ENCODE measurements around the gene VIPR2. TPM values are rescaled to one million over a fixed set of nuclear protein-coding genes. Genes with fewer than 3 reads are reported as not detected.

Gene VIPR2
- total RNA-seq, 1 donor from 2014 or later = 0.07 TPM

DNA sequence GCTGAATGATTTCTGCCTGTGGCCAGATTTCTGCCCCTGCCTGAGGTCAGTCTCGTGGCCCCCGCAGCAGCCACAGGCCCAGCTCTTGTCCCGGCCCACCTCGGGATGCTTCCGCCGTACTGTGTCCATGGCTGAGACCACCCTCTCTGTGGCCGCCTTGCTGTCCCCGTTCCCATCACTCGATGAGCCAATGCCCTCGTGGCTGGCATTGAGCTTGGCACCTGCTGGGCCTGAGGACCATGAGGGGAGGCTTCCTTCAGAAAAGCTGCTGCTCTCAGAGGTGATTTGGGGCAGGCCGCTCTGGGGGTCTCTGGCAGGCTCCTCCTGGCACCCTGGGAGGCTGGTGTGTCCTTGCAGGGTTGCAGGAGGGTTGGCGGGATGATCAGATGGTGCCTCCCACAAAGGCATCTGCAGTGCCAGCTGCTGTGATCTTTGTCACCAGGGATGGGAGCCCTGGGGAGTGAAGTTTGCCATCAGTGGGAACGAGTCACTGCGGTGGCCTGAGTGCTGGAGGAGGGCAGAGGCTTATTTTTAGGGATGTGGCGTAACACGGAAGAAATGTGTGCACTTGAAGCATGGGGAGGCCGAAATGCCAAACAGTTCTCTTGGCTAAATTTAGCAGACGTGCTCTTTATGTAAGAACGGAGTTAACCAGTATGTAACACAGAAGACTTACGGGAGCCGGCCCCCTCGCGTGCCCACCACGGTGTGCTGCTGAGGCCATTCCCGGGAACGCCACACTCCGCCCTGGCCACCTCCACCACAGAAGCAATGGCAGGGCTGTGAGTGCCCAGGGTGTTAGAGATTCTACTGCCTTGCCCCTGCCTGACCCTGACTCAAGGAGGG, 47.7 kb downstream of the VIPR2 start:
- H3K4me3 Mint-ChIP-seq (ENCODE audit: unreplicated experiment) = no peak overlapping the region
- TF ChIP-seq, protein P1, sequence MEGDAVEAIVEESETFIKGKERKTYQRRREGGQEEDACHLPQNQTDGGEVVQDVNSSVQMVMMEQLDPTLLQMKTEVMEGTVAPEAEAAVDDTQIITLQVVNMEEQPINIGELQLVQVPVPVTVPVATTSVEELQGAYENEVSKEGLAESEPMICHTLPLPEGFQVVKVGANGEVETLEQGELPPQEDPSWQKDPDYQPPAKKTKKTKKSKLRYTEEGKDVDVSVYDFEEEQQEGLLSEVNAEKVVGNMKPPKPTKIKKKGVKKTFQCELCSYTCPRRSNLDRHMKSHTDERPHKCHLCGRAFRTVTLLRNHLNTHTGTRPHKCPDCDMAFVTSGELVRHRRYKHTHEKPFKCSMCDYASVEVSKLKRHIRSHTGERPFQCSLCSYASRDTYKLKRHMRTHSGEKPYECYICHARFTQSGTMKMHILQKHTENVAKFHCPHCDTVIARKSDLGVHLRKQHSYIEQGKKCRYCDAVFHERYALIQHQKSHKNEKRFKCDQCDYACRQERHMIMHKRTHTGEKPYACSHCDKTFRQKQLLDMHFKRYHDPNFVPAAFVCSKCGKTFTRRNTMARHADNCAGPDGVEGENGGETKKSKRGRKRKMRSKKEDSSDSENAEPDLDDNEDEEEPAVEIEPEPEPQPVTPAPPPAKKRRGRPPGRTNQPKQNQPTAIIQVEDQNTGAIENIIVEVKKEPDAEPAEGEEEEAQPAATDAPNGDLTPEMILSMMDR (IDR thresholded peaks at IDR 0.05) = no peak
- peaks cover 11% of the 10 kb centered on the region for H3K27me3 Mint-ChIP-seq (ENCODE audit: low read depth)
- H3K9me3 Mint-ChIP-seq (ENCODE audit: low read depth) = no peaks in the 10 kb centered on the region
- peaks cover 22% of the 10 kb centered on the region for H3K4me1 Mint-ChIP-seq (ENCODE audit: low read depth)
- no peaks in the 10 kb centered on the region for H3K36me3 Mint-ChIP-seq (ENCODE audit: low read depth)
- H3K27ac Mint-ChIP-seq (ENCODE audit: unreplicated experiment) = peak overlapping the region; percentile 36
- peak; percentile 82 for DNase-seq (ENCODE audit: low spot score)

- no peaks in the 10 kb centered on the region for H3K36me3 Mint-ChIP-seq (ENCODE audit: low read depth)
- no peak overlapping the region for H3K27ac Mint-ChIP-seq (ENCODE audit: unreplicated experiment)
- DNase-seq (ENCODE audit: low spot score) = peak; percentile 89
- H3K9me3 Mint-ChIP-seq (ENCODE audit: low read depth) = no peaks in the 10 kb centered on the region
- peaks cover 14% of the 10 kb centered on the region for H3K27me3 Mint-ChIP-seq (ENCODE audit: low read depth)
- peaks cover 22% of the 10 kb centered on the region for H3K4me1 Mint-ChIP-seq (ENCODE audit: low read depth)
- no peak overlapping the region for H3K4me3 Mint-ChIP-seq (ENCODE audit: unreplicated experiment)
- TF ChIP-seq, protein P1 (IDR thresholded peaks at IDR 0.05) = no peak
Observed at GRCh38 chr7:159095979-159096411, 48.7 kb downstream of the VIPR2 start.

GRCh38 chr7:159094919-159095915, 49.5 kb downstream of the VIPR2 start:
- Mint-ChIP-seq H3K9me3 (ENCODE audit: low read depth) (no peaks in the 10 kb centered on the region), H3K4me1 (ENCODE audit: low read depth) (peaks cover 22% of the 10 kb centered on the region)
- TF ChIP-seq, protein P1 (IDR thresholded peaks at IDR 0.05) = no peak

GRCh38 chr7:159094023-159094740, 50.5 kb downstream of the VIPR2 start:
- DNase-seq (ENCODE audit: low spot score) = peak; percentile 75
- H3K27ac Mint-ChIP-seq (ENCODE audit: unreplicated experiment) = no peak overlapping the region

More at GRCh38 chr7:159094919-159095915, 49.5 kb downstream of the VIPR2 start:
- H3K27me3 Mint-ChIP-seq (ENCODE audit: low read depth) = peaks cover 14% of the 10 kb centered on the region
- DNase-seq (ENCODE audit: low spot score) = no peak
- H3K27ac Mint-ChIP-seq (ENCODE audit: unreplicated experiment) = no peak overlapping the region
- no peaks in the 10 kb centered on the region for H3K36me3 Mint-ChIP-seq (ENCODE audit: low read depth)
- no peak overlapping the region for H3K4me3 Mint-ChIP-seq (ENCODE audit: unreplicated experiment)

More at GRCh38 chr7:159094023-159094740, 50.5 kb downstream of the VIPR2 start:
- Mint-ChIP-seq H3K9me3 (ENCODE audit: low read depth) (no peaks in the 10 kb centered on the region), H3K27me3 (ENCODE audit: low read depth) (peaks cover 17% of the 10 kb centered on the region), H3K4me1 (ENCODE audit: low read depth) (peaks cover 15% of the 10 kb centered on the region), H3K36me3 (ENCODE audit: low read depth) (no peaks in the 10 kb centered on the region), H3K4me3 (ENCODE audit: unreplicated experiment) (no peak overlapping the region)
- TF ChIP-seq, protein P1 (IDR thresholded peaks at IDR 0.05) = no peak

All from chondrocyte (in vitro differentiated cells).